Lung (tissue), 12 donors: Measurements from ENCODE around the gene CENPP. TPM values are rescaled to one million over a fixed set of nuclear protein-coding genes. Genes with fewer than 3 reads are reported as not detected.

Source experiments
- ATAC-seq: fragments of 200-7000 bp; cut with Tn5 transposase; one replicate; pipeline ENCODE4 v1.9.1; 2020; ENCODE audit warnings: moderate number of reproducible peaks; ENCODE audit not compliant: insufficient read depth, low FRiP score
- DNase-seq, 3 donors: peaks; one replicate each; pipeline ENCODE4 v3.0.0-alpha.2; 2013 to 2017
- H3K27ac ChIP-seq, 2 donors: one replicate each; pipeline ENCODE4 v1.5.1; 2013; ENCODE audit warnings: mild to moderate bottlenecking in 2 of 2, moderate library complexity in 2 of 2, control low read depth in 1 of 2, inconsistent platforms in 1 of 2, low read depth in 1 of 2, low read length in 1 of 2
- H3K27me3 ChIP-seq, 3 donors: one replicate each; pipeline ENCODE4 v1.5.1; 2013; ENCODE audit warnings: low read length in 2 of 3; ENCODE audit not compliant: control insufficient read depth in 3 of 3, insufficient read depth in 3 of 3
- H3K36me3 ChIP-seq, 4 donors: one replicate each; pipeline ENCODE4 v1.5.1; 2013; ENCODE audit warnings: low read length in 4 of 4, mild to moderate bottlenecking in 1 of 4, moderate library complexity in 1 of 4; ENCODE audit not compliant: control insufficient read depth in 4 of 4, insufficient read depth in 4 of 4
- H3K4me1 ChIP-seq, 5 donors: one replicate each; pipeline ENCODE4 v1.5.1; 2013; ENCODE audit warnings: low read length in 5 of 5, mild to moderate bottlenecking in 2 of 5, moderate library complexity in 1 of 5; ENCODE audit not compliant: control insufficient read depth in 5 of 5, insufficient read depth in 5 of 5
- H3K4me3 ChIP-seq: one replicate; pipeline ENCODE4 v1.5.1; 2013; ENCODE audit warnings: mild to moderate bottlenecking, control low read depth, moderate library complexity
- H3K9ac ChIP-seq, 2 donors: one replicate each; pipeline ENCODE4 v1.5.1; 2013; ENCODE audit warnings: low read length in 2 of 2, control low read depth in 1 of 2; ENCODE audit not compliant: insufficient read depth in 1 of 2
- H3K9me3 ChIP-seq, 4 donors: one replicate each; pipeline ENCODE4 v1.5.1; 2013; ENCODE audit warnings: low read length in 3 of 4, mild to moderate bottlenecking in 1 of 4, moderate library complexity in 1 of 4; ENCODE audit not compliant: control insufficient read depth in 4 of 4, insufficient read depth in 3 of 4
- WGBS, 2 donors: extraction: QIAGEN DNeasy Blood & Tissue Kit; methylation state at CpG; one replicate each; pipeline ENCODE4 v1.1.7; 2013; 5-methylcytosine and 5-hydroxymethylcytosine counted together
- polyA plus RNA-seq, 2 donors: library from polyadenylated mRNA; stranded (reverse); fragments of 200-250 nt; gene quantifications; one replicate each; pipeline ENCODE4 v1.2.1, GENCODE V29; 2013
- total RNA-seq, 2 donors: library from RNA; depleted of rRNA in 1 of 2; stranded (reverse); fragments of >200 nt in 1 of 2; gene quantifications; one replicate each; pipeline ENCODE4 v1.2.1, GENCODE V29; 2014 to 2021
- TF ChIP-seq, protein P1 (sequence below): IDR thresholded peaks from 2 replicates; pipeline ENCODE4 v1.5.1; 2012; ENCODE audit warnings: mild to moderate bottlenecking; ENCODE audit errors: control extremely low read depth, extremely low read depth
- donor health status: control.
- donor health status: control.
- donor health status: Bipolar disorder and iron deficiency.
- donor health status: healthy.
- donor health status: DM: yes; HTN: yes; CAD: no.

The CENPP gene
- total and polyA plus RNA-seq, 4 donors: 1.2 to 11.8 (median 2.9) TPM

DNA sequence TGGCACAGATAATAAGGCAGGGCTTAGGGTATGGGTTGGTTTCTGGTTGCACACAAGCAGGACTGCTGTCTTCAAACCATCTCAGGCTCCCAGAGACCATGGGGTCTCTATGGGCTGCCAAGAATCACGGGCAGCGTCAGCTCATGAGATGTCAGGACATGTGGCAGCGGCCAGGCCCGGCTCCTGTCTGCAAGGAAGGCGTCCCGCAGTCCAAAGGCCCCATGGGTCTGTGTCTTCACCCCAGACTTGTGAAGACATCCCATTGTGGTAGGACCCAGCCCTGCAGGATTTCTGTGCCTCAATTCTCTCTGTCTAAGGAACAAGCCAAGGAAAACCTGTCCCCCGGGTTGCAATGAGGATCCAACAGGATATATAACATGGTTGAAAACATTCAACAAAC is 311.6 kb downstream of the CENPP start:
- 94 to 96% methylated on average over 7 of the region's 7 CpGs for WGBS, 2 donors
- H3K4me3 ChIP-seq: no peak overlapping the region
- TF ChIP-seq, protein P1, sequence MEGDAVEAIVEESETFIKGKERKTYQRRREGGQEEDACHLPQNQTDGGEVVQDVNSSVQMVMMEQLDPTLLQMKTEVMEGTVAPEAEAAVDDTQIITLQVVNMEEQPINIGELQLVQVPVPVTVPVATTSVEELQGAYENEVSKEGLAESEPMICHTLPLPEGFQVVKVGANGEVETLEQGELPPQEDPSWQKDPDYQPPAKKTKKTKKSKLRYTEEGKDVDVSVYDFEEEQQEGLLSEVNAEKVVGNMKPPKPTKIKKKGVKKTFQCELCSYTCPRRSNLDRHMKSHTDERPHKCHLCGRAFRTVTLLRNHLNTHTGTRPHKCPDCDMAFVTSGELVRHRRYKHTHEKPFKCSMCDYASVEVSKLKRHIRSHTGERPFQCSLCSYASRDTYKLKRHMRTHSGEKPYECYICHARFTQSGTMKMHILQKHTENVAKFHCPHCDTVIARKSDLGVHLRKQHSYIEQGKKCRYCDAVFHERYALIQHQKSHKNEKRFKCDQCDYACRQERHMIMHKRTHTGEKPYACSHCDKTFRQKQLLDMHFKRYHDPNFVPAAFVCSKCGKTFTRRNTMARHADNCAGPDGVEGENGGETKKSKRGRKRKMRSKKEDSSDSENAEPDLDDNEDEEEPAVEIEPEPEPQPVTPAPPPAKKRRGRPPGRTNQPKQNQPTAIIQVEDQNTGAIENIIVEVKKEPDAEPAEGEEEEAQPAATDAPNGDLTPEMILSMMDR: no peak
- H3K4me1 ChIP-seq: peaks cover 0 to 5% (median 0%) of the 10 kb centered on the region in 5 donors
- H3K9ac ChIP-seq: no peak overlapping the region
- H3K27ac ChIP-seq: no peak overlapping the region
- no peaks in the 10 kb centered on the region for H3K27me3 ChIP-seq
- DNase-seq: no peak
- peaks cover 15 to 56% (median 27%) of the 10 kb centered on the region in 4 donors for H3K36me3 ChIP-seq
- H3K9me3 ChIP-seq: no peaks in the 10 kb centered on the region
- no peak for ATAC-seq

DNA sequence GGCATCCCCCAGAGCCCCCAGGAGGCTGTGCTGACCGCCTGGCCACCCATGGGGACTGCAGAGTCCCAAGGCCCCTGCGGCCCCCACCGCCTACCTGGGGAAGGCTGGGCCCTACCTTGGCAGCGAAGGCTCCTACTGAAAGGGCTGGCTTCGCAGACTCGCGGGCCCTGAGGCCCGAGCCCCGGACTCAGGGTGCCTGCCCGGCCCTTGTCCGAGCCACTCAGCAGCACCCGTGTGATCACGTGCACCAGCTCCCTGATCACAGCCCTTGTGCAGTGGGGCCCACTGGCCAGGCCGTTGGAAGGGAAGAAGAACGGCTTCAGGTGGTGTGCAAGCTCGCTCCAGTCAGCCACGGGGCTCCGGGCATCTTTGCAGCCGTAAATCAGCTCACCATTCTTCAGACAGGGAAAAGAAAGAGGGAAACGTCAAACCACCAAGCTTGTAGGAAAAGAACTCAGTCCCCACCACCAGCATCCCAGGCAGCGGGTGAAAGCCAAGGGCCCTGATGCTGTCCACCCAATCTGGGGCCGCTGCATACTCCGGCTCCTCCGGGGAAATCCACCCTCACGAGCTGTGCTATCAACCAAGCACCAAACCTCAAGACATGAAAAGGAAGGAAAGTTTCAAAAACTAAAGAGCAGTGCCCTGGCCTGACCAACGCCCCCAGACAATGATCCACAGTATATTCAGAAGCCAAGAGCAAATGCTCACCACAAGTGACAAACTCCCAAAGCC is 312.3 kb downstream of the CENPP start:
- H3K4me3 ChIP-seq: no peak overlapping the region
- no peak for ATAC-seq
- no peaks in the 10 kb centered on the region for H3K27me3 ChIP-seq
- H3K9me3 ChIP-seq: no peaks in the 10 kb centered on the region
- H3K36me3 ChIP-seq: peaks cover 19 to 58% (median 30%) of the 10 kb centered on the region in 4 donors
- WGBS, 2 donors: 93 to 96% methylated on average over 26 of the region's 26 CpGs
- peaks cover 0 to 5% (median 0%) of the 10 kb centered on the region in 5 donors for H3K4me1 ChIP-seq
- DNase-seq: no peak
- no peak overlapping the region for H3K27ac ChIP-seq
- TF ChIP-seq, protein P1: no peak
- H3K9ac ChIP-seq: no peak overlapping the region

DNA sequence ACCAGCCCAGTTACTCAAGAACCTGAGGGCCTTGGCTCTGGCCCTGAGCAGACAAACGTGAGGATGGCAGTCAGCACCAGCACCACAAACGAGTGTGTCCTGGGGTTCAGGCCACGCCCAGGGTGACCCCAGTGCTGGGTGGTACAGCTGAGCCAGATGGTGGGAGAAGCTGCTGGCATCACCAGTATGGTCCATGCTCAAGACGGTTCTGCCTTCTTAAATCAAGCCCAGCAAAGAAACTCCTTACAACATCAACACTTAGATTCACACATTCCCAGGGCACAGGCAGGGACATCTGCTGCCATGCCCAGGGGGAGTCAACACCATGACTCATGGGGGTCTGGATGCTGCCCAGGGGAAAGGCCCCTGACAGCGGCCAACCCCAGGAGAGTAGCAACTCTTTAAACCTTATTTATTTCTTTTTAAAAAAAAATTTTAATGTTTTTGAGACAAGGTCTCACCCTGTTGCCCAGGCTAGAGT is 312.9 kb downstream of the CENPP start:
- TF ChIP-seq, protein P1: no peak
- no peaks in the 10 kb centered on the region for H3K27me3 ChIP-seq
- no peak for DNase-seq
- no peak for ATAC-seq
- H3K4me1 ChIP-seq: peaks cover 0 to 5% (median 0%) of the 10 kb centered on the region in 5 donors
- H3K9me3 ChIP-seq: no peaks in the 10 kb centered on the region
- H3K9ac ChIP-seq: no peak overlapping the region
- no peak overlapping the region for H3K27ac ChIP-seq
- H3K36me3 ChIP-seq: peaks cover 23 to 58% (median 33%) of the 10 kb centered on the region in 4 donors
- no peak overlapping the region for H3K4me3 ChIP-seq
- 88 to 96% methylated on average over 5 of the region's 5 CpGs for WGBS, 2 donors
